GDM1 (cell line): ENCODE results near the gene HLX.

Source experiments
- DNase-seq: peaks from one replicate; lab custom pipeline; 2025; lab: John Stamatoyannopoulos, UW

The HLX gene

DNA sequence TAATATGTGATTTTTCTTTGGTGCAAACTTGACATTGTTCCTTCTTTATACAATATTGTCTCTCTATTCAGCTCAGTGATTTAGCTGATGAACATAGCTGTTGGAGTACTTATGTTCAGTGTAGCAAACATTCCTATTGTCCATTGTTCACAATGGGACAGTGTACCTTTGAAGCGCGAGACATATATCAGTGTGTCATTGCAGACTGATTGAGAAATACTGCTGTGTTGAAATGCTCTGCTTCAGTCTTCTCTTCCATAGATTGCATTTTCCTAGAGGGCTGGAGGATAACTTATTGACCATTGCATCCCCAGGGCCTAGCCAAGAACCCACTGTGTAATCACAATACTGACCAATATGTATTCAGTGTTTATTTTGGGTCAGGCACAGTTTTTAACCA lies 46.5 kb downstream of the HLX start:
- DNase-seq, result no peak

DNA sequence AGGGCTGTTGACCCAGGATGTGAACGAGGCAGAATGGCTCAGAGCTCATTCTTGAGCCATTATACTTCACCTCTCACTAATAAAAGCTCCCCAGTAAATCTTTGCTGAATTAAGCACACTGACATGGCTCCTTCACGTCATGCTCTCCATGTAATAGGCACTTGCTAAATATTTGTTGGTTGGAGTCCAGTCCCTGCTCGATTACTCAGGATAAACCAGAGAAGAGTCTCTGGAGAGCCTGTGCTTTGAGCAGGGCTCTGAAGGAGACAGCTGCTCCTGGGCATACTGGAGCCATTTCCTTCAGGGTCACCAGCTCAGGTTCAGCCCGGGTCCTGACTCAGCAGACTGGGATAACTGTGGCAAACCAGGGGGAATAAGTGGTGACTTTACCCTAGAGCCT lies 46.9 kb downstream of the HLX start:
- DNase-seq, result no peak

DNA sequence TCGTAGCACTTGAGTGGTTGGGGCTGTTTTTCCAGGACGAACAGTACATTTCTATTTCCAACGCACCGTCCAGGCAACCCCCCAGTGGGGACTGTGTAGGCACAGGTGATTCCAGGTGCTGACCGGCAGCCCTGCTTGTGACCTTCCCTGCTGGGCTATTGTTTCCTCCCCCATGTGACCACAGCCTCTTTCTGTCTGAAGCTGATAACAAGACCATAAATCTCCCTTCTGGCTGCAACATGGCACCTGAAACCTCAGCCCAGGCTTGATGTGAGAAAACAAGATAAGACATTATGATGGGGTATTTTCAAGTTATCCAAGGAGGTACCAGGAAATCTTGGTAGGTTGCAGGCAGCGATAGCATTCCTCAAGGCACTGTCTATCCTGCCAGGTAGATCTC lies 48.2 kb downstream of the HLX start:
- DNase-seq, result no peak

DNA sequence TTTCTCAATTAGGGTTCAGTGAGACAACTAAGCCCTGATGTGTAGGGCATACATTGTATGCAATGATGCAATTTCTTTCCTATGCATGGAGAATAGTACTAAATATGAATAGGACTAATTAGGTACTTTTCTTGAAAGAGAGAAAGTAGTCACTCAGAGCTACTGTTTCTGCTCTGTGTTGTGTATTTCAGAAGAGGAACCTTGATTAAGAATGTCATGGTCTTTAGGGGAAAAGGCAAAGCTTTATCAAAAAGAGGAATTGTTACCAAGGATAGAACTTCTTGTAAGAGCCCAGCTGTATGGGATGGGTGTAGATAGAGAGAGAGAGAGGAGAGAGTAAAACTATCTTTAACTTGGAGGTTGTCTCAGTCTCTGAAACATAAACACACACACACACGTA lies 49.1 kb downstream of the HLX start:
- no peak for DNase-seq

DNA sequence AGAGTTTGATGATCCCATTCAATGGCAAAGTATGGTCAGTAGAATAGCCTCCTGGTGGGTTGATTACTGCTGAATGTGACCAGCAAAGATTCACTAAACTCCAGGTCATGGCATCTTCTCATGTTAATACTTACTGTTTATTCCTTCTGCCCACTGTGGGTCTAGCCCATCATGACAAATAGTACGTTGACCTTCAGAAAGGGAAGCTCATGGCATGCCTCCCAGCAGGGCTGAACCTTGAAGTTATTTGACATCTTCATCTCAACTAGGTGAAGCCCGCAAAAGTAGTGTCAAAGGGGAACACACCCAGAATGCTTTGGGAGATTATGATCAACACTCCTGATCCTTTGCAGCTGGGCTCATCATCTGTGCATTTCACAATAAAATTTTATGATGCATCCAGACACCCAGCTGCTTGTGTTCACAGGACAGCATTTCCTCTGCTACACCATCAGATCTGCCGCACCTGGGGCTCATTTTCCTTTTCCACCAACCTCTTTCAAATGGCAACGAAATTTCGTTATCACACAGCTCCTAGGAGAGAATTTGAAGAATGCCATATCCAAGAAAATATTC lies 49.6 kb downstream of the HLX start:
- no peak for DNase-seq

DNA sequence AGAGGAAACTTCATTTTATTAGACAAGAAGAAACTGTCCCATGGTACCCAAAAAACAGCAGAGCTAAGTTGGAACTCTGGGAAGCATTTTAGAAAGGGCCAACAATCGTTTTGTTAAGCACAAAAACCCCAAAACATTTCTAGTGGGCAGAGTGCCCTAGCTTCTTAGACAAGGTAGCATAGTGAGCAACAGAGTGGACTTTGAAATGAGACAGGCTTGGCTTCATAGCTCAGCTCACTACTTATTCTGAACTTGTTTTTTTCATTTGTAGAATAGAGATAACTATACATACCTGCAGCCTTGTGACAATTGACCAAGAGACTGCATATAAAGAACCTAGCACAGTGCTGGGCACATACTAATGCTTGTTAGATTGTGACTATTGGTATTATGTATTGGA lies 50.1 kb downstream of the HLX start:
- no peak for DNase-seq
